CD4-positive, alpha-beta T cell treated with Interferon alpha-2 for 1 hour (primary cell): ENCODE results near the gene AGAP5.
"Not testable (repeated sequence)": the region's sequence is repeated elsewhere in the genome, so short reads cannot be mapped to it uniquely, and the experiment has no call there.

Experiments used
- DNase-seq, 2 donors: peaks; one replicate each; pipeline ENCODE4 v3.0.0-alpha.2; 2020 to 2022

Gene AGAP5

DNA sequence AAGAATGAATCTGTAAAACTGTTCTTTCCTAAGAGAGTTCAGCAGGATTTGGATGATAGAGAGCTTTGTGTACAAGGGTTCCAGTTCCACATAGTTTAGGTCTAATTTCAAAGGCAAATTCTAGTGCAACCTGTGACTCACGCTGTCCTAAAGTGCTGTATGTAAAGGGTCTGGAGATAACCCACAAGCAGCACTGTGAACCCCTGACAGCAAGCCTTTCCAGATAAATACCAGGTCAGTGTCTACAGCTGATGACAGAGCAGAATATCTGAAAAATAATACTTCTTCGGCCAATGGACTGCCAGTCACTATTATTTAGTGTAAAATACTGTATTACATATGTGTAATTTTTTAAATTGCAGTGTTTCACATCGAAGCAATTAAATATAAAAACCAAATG is 16.0 kb upstream of the AGAP5 start:
- not testable (repeated sequence) for DNase-seq

DNA sequence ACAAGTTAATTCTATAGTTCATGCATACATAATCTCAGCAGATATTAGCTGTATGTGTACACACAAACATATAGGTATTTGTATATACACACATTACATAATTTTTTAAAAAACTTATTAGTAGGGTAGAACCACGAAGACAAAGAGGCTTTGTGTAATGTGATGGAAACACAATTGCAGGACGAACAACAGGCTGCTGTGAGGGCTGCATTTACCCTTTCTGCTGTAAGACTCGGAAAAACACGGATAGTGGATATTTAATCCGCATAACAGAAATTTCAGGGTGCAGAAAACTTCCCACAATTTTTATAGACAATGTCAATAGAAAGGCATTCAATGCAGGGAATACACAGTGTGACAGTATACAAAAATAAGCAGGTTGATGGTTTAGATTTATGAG is 13.8 kb upstream of the AGAP5 start:
- DNase-seq = not testable (repeated sequence)

DNA sequence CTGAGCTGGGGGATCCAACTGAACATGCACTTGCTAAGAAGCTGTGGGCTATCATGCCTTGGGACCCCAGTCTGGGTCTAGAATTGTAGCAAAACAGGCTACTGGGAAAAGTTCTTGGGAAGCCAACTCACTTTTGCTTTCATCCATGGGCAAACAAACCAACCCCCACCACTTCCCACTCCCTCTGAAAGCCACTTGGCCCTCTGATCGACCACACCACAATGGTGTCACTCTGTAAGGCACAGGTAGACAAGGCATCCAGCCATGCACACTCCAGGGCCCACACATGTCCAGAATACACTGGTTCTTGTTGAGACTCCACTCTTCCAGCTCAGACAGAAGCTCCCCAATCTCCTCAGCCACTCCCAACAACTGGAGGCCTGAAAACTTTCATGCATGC is 10.2 kb upstream of the AGAP5 start:
- DNase-seq = not testable (repeated sequence)

DNA sequence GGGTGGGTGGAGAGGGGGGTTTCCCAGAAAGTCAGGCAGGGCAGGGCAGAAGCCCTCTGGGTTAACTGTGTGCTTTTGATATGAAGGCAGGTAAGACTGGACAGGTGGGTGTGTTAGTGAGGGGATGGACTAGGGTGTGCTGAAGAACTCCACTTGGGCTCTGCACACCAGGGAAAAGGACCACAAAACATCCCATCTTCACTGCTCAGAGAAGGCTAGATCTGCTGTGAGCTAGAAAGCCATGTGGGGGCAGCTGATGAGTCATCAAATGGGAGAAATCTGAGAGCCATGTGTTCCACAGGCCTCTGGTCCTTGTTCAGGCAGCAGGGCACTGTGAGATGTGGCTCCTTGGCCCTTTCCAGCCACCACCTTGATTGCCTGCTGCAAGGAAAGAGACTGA is 9.7 kb upstream of the AGAP5 start:
- not testable (repeated sequence) for DNase-seq

DNA sequence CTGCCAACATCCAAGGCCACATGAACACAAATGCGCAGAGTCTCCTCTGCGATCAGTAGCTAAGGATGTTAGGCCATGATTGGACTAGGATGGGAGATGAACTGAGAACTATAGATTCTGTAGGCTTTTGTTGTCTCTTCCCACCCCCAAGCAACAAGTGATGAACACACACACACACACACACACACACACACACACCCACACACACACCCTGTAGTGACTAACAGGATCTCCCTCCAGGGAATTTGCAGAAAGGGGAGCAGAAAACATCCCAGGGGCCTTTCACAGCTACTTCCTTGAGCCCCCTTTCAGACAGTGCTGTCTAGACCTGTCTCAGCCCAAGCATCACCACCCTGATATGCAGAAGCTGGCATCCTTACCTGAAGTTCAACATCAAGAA is 8.6 kb upstream of the AGAP5 start:
- not testable (repeated sequence) for DNase-seq

DNA sequence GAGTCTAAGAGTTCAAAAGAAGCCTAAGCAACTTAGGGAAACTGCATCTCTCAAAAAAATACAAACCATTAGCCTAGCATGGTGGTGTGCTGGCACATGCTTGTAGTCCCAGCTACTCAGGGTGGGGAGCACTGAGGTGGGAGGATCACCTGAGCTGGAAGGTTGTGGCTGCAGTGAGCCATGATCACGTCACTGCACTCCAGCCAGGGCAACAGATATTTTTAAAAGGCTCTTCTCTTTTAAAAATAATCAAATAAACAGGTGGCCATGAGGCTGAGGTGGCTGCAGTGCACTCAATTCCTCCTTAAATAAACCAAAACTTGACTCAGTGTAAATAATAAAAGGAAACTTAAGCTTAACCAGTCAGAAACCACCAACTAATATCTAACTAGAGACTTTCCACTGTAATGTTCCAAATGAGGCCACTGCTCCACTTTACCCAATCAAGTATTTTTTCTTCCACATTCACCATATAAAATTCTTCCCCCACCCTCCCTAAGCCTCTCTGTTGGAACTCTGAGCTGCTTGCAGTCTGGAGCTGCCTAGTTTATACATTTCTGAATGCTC is 7.7 kb upstream of the AGAP5 start:
- not testable (repeated sequence) for DNase-seq

DNA sequence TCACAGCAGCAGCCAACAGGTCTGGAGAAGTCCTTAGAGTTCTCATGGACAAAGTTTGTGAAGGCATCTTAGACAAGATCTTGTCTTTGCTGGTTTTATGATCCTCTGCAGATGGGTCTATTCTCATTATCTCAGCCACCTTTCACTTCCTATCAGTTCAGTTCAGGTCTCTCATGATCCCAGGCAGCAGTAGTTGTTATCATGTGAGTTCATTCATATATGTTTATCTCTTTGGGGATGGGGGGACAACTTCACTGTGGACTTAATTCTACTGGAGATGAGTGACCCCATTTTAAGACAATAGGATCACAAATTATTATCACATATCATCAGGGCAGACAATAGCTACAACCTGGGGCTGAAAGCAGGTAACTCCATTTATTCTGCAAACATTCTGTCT is 6.0 kb upstream of the AGAP5 start:
- not testable (repeated sequence) for DNase-seq

DNA sequence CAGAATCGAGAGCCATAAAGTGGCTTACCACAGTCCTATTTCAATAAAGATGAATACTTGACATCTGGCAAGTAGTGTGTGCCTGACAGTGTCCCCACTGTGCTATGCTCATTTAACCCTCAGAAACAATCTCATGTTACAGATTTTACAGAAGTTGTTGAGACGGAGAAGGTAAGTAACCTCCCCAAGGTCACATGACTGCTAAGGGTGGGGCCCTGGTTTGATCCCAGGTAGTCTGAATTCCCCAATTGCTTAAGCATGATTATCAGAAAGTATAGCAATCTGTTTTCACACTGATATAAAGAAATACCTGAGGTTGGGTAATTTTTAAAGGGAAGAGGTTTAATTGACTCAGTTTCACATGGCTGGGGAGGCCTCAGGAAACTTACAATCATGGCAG is 910 bp upstream of the AGAP5 start:
- DNase-seq = not testable (repeated sequence)

DNA sequence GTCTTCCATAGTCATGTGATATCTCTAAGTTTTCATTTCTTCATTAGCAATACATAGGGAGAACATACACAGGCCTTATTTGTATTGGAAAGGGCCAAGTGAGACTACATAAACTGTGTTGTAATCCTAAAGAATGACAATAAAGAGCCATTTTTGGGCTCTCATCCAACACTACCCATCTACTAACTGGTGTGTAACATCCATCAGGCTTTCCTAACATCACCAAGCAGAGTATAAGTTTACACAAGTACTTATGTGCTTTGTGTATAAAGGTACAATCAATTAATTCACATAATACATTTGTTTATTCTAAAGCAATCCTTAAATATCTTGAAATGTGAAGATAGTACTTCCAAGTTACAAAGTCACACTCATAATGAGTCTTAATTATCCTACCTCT is 2.6 kb downstream of the AGAP5 start:
- DNase-seq = not testable (repeated sequence)

DNA sequence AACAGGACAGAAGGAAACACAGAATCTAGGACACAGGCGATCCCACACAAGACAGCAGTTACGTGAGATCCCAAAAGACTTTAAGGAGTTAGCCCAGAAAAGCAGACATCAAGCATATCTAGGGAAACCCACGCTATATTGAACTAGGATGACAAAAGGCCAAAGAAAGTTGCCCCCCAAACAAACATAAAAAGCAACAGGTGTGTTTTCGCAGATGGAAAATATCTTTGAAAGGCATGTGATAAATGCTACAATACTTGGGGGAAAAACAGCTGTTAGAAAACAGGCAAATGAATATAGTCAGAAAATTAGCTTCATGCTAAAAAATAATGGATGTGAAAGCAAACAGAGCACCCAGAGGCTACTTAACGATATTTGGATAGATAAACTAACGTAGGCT is 7.2 kb downstream of the AGAP5 start:
- DNase-seq = not testable (repeated sequence)

DNA sequence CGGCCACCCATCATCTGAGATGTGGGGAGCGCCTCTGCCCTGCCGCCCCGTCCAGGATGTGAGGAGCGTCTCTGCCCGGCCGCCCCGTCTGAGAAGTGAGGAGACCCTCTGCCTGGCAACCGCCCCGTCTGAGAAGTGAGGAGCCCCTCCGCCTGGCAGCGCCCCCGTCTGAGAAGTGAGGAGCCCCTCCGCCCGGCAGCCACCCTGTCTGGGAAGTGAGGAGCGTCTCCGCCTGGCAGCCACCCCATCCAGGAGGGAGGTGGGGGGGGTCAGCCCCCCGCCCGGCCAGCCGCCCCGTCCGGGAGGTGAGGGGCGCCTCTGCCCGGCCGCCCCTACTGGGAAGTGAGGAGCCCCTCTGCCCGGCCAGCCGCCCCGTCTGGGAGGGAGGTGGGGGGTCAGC is 8.3 kb downstream of the AGAP5 start:
- not testable (repeated sequence) for DNase-seq

DNA sequence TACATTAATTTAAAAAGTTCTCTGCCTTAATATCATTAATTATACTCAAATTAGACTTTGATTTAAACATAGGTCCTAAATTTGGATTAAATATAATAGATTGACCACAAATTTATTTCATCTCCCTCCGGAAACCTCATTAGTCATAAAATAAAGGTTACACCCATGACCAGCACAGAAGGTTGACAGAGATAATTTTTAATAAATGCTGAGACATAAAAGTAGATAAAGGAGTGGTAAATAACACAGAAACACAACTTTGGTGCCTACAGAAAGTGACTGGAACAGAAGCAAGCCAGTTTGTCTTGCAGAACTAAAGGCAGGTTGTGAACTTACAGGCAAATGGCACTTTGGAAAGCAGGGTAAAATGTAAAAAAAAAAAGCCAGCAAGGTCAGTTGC is 10.3 kb downstream of the AGAP5 start:
- not testable (repeated sequence) for DNase-seq

DNA sequence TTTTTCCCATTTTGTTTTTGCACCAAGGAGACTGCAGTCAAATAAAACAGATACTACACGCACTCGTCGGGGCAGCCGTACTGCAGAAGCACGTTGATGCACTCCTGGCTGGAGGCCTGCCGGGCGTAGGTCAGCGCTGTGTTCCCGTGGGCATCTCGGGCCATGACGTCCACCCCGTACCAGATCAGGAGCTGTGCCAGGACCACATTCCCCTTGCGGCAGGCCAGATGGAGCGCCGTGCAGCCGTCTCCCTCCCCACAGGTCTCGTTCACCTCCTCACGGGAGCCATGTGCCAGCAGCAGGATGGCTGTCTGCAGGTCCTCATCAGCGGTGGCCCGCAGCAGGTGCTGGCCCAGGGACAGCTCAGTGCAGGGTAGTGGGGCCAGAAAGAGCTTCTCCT is 23.4 kb downstream of the AGAP5 start:
- not testable (repeated sequence) for DNase-seq

DNA sequence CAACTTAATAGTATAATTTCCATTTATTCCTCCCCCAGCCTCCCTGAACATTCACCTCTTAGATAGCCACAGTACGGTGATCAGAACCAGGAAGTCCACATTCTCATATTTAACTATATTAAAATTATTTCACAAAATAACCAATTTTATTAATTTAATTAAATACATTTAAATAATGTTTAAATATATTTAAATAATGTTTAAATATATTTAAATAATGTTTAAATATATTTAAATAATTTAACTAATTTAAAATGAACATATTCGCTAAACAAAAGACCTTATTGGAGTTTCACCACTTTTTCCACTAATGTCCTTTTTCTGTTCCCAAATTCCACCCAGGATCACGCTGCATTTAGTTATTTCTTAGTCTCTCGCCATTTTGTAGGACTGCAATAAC is 29.5 kb downstream of the AGAP5 start:
- DNase-seq = not testable (repeated sequence)

DNA sequence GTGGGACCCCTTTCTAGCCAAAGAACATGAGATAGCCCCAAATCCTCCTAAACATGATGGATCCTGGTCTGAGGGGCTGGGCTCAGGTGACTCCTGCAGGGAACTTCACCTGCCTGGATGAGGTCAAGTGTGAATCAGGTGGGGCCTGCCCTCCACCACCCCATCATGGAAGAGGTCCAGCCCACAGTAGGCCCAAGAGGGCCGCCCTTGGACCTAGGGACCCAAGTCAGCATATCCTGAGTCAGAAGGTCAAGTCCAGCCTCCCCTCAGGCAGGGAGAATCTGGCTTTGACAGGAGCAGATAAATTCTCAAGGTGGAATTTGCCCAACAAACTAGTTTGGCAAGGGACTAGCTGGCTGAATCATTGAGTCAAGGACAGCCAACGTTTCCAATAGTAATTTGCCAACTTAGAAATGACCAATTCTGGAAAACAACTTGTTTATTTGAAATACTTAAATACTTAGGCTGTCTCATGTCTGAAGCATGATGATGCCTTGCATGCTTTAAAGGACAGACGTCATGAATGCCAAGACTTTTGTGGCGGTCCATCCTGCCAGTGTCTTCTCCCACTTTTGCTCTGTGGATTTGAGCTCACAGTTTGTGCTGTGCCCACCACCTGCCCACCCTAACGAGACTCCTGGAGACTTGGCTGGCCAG is 31.6 kb downstream of the AGAP5 start:
- not testable (repeated sequence) for DNase-seq

DNA sequence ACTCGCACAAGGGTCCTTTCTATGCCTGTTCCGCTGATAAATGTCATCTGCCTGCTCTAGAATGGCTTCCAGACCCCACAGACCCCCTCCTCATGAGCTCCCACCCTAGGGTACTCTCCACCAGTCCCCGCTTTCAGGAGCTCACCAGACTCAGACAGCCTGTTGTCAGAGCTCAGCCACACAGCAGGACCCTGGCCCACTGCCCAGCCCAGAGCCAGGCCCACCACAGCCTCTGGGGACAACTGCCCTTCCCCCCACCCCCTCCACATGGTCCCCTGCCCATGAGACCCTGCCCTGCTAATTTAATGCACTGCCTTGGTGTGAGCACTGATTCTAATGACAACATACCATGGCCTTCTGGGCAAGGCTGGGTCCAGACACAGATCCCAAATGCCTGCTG is 32.3 kb downstream of the AGAP5 start:
- DNase-seq = not testable (repeated sequence)

DNA sequence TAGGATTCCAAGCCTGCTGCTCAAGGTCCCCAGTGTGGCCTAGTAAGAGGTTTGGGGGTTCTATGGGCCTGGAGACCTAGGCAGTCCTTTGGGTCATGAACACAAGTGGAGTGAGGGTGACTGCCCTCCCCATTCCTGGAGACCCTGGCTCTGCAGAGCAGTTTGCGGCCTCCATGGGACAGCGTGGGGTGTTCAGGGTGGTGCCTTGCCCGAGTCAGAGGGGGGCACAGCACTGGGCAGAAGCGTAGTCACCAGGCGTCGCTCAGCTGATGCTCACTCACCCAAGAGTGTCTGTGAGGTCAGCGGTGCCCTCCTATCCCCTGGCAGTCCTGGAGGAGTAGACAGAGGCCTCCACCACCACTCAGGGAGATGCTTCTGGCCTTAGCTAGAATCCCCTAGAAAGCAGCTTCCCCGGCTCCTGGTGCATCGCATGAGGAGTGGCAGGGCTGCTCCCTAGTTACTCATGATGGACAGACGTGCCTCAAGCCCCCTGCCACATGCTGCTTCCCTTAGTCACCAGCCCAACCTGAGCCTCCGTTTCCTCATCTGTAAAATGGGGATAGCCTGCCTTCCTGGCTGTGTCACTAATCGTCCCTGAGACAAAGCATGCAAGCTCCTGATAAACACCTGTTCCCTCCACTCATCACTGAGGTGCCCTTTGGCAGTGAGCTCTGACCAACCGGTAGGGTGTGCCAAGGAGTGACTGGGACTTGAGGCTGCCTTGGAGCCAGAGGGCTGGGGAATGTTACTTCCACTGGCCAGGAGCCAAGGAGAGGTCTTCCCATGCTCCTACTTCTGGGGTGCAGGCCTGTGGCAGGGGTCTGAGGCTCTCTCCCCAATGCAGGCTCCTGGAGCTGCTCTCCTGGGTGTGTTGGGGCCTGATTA is 33.5 kb downstream of the AGAP5 start:
- not testable (repeated sequence) for DNase-seq

DNA sequence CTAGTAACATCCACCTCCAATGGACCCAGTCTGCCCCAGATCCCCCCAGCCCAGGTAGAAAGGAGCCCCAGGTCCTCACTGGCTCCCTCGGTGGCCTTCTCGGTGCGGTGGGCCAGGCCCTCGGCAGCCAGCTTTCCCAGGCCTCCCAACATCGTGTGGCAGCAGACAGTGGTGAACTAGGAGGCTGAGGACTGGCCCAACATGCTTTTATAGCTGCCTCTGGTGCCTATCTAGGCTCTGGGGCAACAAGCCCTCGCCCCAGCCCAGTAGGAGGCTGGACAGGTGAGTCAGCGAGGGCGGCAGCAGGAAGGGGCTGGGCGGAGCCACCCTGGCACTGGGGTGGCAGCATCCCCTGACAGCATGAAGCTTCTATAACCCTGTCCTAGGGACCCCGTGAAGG is 34.3 kb downstream of the AGAP5 start:
- not testable (repeated sequence) for DNase-seq

DNA sequence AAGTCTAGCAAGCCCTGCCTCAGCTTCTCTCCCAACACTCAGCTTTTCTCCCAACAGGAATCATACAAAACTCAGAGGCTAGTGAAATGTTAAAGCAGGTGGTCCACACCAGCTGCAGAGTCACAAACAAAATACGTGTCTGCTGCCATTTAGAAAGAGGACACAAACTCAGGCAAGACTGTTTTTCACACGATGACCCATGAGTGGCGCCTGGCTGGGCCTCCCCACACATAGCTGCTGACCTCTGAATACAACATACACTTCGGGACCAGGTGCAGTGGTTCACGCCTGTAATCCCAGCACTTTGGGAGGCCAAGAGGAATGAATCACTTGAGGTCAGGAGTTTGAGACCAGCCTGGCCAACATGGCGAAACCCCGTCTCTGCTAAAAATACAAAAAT is 35.2 kb downstream of the AGAP5 start:
- not testable (repeated sequence) for DNase-seq

DNA sequence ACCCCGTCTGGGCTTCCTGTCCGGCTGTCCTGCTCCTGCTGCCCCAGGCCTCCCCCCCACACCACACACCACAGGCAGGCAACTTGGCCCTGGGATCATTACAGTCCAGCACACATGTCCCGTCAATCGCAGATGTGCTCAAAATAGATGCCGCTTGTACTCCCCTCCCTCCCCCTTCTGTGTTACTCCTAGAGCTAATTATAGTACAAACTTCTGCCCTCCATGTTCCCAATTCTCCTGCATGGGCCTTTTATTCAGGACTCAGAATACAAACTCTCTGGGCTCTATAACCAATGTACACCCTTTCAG is 42.0 kb downstream of the AGAP5 start, which contains the start of gene SYNPO2L:
Gene SYNPO2L, minus strand, starts transcription at position 40 of the 309 bp plus-strand sequence. CDS start 107 bp downstream, outside the sequence.
- no peak for DNase-seq

DNA sequence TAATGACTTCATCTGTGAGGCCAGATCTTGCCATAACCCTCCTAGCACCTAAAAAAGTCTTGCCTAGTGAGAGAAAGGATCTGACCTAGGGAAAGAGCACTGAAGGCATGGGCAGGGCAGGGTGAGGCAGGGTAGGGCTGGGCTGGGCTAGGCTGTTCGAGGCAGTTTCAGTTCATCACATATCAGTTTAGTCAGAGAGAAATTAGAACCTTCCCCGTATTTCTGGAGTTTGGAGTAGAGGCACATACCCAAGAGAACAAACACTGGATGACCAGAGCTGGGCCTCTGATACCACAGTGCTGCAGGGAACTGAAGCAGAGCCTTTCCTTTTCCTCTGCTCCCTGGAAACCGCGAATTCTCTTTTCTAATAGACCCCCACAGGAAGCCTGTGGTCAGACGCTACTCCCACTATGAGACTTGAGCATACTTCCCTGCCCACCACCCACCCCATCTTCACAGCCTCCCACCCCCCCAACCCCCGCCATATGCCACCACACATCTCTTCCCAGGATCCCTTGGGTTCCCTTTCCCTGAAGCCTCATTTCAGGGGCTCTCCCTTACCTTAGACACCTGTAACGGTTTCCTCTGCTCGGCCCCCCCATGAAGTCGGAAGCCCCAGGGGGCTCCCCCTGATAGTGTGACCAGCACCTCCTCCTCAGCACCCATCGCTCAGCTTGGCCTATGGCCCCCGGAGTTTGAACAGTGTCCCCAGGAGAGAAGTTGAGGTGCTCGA is 42.5 kb downstream of the AGAP5 start:
- DNase-seq = no peak

DNA sequence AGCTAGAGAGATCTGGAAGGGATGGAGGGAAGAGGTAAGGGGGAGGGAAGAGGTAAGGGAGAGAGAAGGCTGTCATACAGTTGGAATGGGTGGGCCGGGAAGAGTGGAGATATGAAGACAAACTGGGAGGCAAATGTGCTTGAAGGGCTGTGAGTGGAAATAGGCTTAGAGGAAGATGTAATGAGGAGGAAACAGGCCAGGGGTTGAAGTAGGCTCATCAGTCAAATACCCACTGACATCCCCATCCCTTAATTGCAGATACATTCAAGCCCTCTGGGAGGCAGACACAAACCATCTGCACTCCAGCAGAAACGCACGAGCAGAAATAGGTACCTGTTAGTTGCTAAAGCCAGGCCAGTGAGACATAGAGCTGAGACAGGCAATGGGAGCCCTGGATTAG is 44.2 kb downstream of the AGAP5 start:
- no peak for DNase-seq

DNA sequence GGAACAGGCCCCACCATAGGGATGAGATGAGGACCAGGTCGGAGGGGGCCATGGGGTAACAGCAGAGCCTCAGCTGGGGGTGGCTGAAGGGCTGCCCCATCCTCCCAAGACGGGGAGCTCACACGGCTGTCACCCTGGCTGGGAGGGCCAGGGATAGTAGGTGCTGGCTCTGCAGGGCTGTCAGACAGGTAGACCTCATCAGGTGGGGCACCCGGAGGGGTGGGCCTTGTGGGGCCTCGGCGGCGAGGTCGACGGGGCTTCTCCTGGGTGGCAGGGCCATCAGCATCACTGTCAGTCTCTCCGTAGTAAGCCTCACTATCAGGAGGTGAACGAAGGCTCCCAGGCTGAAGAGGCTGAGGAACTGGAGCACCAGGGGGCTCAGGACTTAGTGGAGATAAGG is 44.7 kb downstream of the AGAP5 start:
- no peak for DNase-seq
